ENCODE measurements around the gene HSPB7. TPM values are rescaled to one million over a fixed set of nuclear protein-coding genes. Genes with fewer than 3 reads are reported as not detected.
A peak's percentile ranks its signal among the peaks of the same experiment; 100 is the strongest.
"Not testable (repeated sequence)": the region's sequence is repeated elsewhere in the genome, so short reads cannot be mapped to it uniquely, and the experiment has no call there.

Gene HSPB7
- total RNA-seq, 1 experiment from 2014 or later, result 0.11 TPM

- CTCF ChIA-PET, result interaction anchor here (0.7 kb wide), 2 partner anchors 191 to 354 kb away, joined by 3 to 5 read pairs; no protein-coding TSS in a partner anchor
- H3K36me3 Mint-ChIP-seq; H3K27ac Mint-ChIP-seq; H3K4me3 Mint-ChIP-seq; DNase-seq (ENCODE audit: low spot score); POLR2A ChIA-PET; ATAC-seq: not testable (repeated sequence)
- peaks cover 13% of the 10 kb centered on the region for H3K27me3 Mint-ChIP-seq (ENCODE audit: low read depth)
- peaks cover 20% of the 10 kb centered on the region for H3K9me3 Mint-ChIP-seq
- H3K4me1 Mint-ChIP-seq, result peaks cover 12% of the 10 kb centered on the region
Observed at GRCh38 chr1:15977947-15978346, 39.9 kb downstream of the HSPB7 start.

GRCh38 chr1:15975805-15976680 is 41.8 kb downstream of the HSPB7 start, which contains the start of gene ZBTB17:
Gene ZBTB17 (minus strand): TSS chr1:15976101. CDS start chr1:15948495, 27,606 bp downstream.
- peak within 1 kb of the TSS; percentile 85 for H3K27ac Mint-ChIP-seq
- no peaks in the 10 kb centered on the region; the same call in 1 of the 2 replicates for H3K27me3 Mint-ChIP-seq (ENCODE audit: low read depth)
- H3K4me3 Mint-ChIP-seq, result peak within 1 kb of the TSS; percentile 89
- DNase-seq (ENCODE audit: low spot score) (peak; percentile 96), ATAC-seq (peak; percentile 90)
- CTCF ChIA-PET, result interaction anchor here (0.7 to 3.1 kb wide), 21 partner anchors 11 to 192 kb away, joined by 3 to 19 read pairs (median 6); partner anchors contain the start of genes FAM131C and SRARP
- H3K4me1 Mint-ChIP-seq, result peaks cover 12% of the 10 kb centered on the region
- peaks cover 11% of the 10 kb centered on the region for H3K36me3 Mint-ChIP-seq
- peaks cover 9% of the 10 kb centered on the region for H3K9me3 Mint-ChIP-seq
- POLR2A ChIA-PET, result no interaction called here
- TF ChIP-seq ZMAT4 (CRISPR knock-in tag; IDR thresholded peaks at IDR 0.05) (no peak), TEAD4 (CRISPR knock-in tag; IDR thresholded peaks at IDR 0.05) (no peak), ZNF671 (CRISPR knock-in tag; IDR thresholded peaks at IDR 0.05) (no peak), ZNF416 (CRISPR knock-in tag; IDR thresholded peaks at IDR 0.05) (no peak), SOX15 (CRISPR knock-in tag; IDR thresholded peaks at IDR 0.05) (no peak), E2F5 (CRISPR knock-in tag; IDR thresholded peaks at IDR 0.05) (0 out of 2 replicates have a peak, but pooled peaks have one; percentile 34), TEAD1 (CRISPR knock-in tag; IDR thresholded peaks at IDR 0.05) (0 out of 2 replicates have a peak, but pooled peaks have one; percentile 14), MXD4 (CRISPR knock-in tag; IDR thresholded peaks at IDR 0.05; ENCODE audit: borderline replicate concordance) (no peak), MAX (CRISPR knock-in tag; IDR thresholded peaks at IDR 0.05) (peak; percentile 54; the same call in 1 of the 2 replicates), KAT7 (CRISPR knock-in tag; IDR thresholded peaks at IDR 0.05; ENCODE audit: borderline replicate concordance) (no peak), OVOL2 (CRISPR knock-in tag; IDR thresholded peaks at IDR 0.05; ENCODE audit: borderline replicate concordance) (no peak), ZNF281 (CRISPR knock-in tag; IDR thresholded peaks at IDR 0.05) (peak; percentile 38; the same call in 1 of the 2 replicates), IRF2 (CRISPR knock-in tag; IDR thresholded peaks at IDR 0.05; ENCODE audit: borderline replicate concordance, low read depth) (no peak), ARID4B (CRISPR knock-in tag; IDR thresholded peaks at IDR 0.05; ENCODE audit: borderline replicate concordance) (peak; percentile 65; the same call in 1 of the 2 replicates), CBFB (CRISPR knock-in tag; IDR thresholded peaks at IDR 0.05; ENCODE audit: low read depth) (no peak; the same call in 1 of the 2 replicates), GABPB1 (CRISPR knock-in tag; IDR thresholded peaks at IDR 0.05) (no peak; the same call in 1 of the 2 replicates), AFF4 (CRISPR knock-in tag; IDR thresholded peaks at IDR 0.05; ENCODE audit: borderline replicate concordance) (no peak), HMGXB4 (CRISPR knock-in tag; IDR thresholded peaks at IDR 0.05) (no peak; the same call in none of the 2 replicates)

All from WTC11 (cell line).